GM12878 (cell line): ENCODE measurements around the gene LYZ. TPM values are rescaled to one million over a fixed set of nuclear protein-coding genes. Genes with fewer than 3 reads are reported as not detected.

Source experiments
- ATAC-seq: fragments of 200-7000 bp; cut with Tn5 transposase; 3 replicates; pipeline ENCODE4 v1.9.1; 2020; ENCODE audit warnings: mild to moderate bottlenecking, moderate library complexity
- BruUV-seq: library from RNA; stranded (reverse); fragments of 400-500 nt; replicated peaks from 2 replicates; lab custom pipeline; 2021; lab: Mats Ljungman, UMichigan
- CTCF ChIA-PET: fragments of 300-600 bp; sonication (Branson Sonifier 250); formaldehyde crosslinking; extraction: SDS; loops from one replicate; lab custom pipeline; 2021; ENCODE audit warnings: inconsistent platforms; lab: Yijun Ruan, JAX
- POLR2A ChIA-PET: fragments of 350-600 bp; formaldehyde crosslinking; extraction: SDS; loops from one replicate; lab custom pipeline; 2021; ENCODE audit warnings: inconsistent platforms; lab: Charles Lee
- RAD21 ChIA-PET: fragments of 300-600 bp; sonication (Branson Sonifier 250); formaldehyde crosslinking; loops from one replicate; lab custom pipeline; 2023; ENCODE audit warnings: antibody characterized with exemption; ENCODE audit not compliant: unreplicated experiment; lab: Charles Lee
- SMC1A ChIA-PET: fragments of 300-600 bp; sonication (Branson Sonifier 250); formaldehyde crosslinking; loops from one replicate; lab custom pipeline; 2023; ENCODE audit not compliant: unreplicated experiment, uncharacterized antibody; lab: Charles Lee
- DNase-seq: peaks from one replicate; pipeline ENCODE4 v3.0.0-alpha.2; 2011; ENCODE audit warnings: low read depth, low spot score
- FAIRE-seq: peaks from 3 replicates; lab custom pipeline; 2011; peaks lifted over from hg19 to GRCh38; lab: Jason Lieb, UNC
- H2AFZ ChIP-seq: 2 replicates; pipeline ENCODE4 v1.6.0; 2011; ENCODE audit warnings: low read depth, low read length, control low read depth; ENCODE audit not compliant: control insufficient read depth
- H3K27ac ChIP-seq: 2 replicates; pipeline ENCODE4 v1.5.1; 2011; ENCODE audit warnings: control low read depth; ENCODE audit not compliant: control insufficient read depth, insufficient read depth
- H3K27me3 ChIP-seq, 2 experiments: replicated peaks in 1 of 2; 2 replicates each; pipeline versions ENCODE4 v1.6.0 to v1.6.1; 2011; ENCODE audit warnings: low read length in 1 of 2; ENCODE audit not compliant: control insufficient read depth in 2 of 2, insufficient read depth in 2 of 2
- H3K36me3 ChIP-seq, 2 experiments: 2 replicates each; pipeline ENCODE4 v1.5.1; 2011; ENCODE audit warnings: low read length in 1 of 2; ENCODE audit not compliant: control insufficient read depth in 2 of 2, insufficient read depth in 2 of 2
- H3K4me1 ChIP-seq: 2 replicates; pipeline ENCODE4 v1.6.1; 2011; ENCODE audit warnings: mild to moderate bottlenecking, low read length, moderate library complexity, mixed read lengths; ENCODE audit not compliant: control insufficient read depth, insufficient read depth
- H3K4me2 ChIP-seq: 2 replicates; pipeline ENCODE4 v1.6.0; 2011; ENCODE audit warnings: control low read depth; ENCODE audit not compliant: control insufficient read depth, insufficient read depth
- H3K4me3 ChIP-seq: fragments of 200-600 bp; sonication (generic); 2 replicates; pipeline ENCODE4 v1.5.1; 2016
- H3K79me2 ChIP-seq: 2 replicates; pipeline ENCODE4 v1.6.0; 2011; ENCODE audit warnings: low read length; ENCODE audit not compliant: control insufficient read depth, insufficient read depth
- H3K9ac ChIP-seq: 2 replicates; pipeline ENCODE4 v1.8.0; 2011; ENCODE audit warnings: low read length, control low read depth, mixed read lengths; ENCODE audit not compliant: control insufficient read depth, insufficient read depth
- H3K9me3 ChIP-seq: replicated peaks from 3 replicates; pipeline ENCODE4 v1.5.1; 2011; ENCODE audit warnings: mild to moderate bottlenecking, low read length; ENCODE audit not compliant: control insufficient read depth, insufficient read depth
- H4K20me1 ChIP-seq: 2 replicates; pipeline ENCODE4 v1.6.0; 2011; ENCODE audit not compliant: control insufficient read depth, insufficient read depth
- BCL11A ChIP-seq: IDR thresholded peaks from 2 replicates; pipeline ENCODE4 v1.6.1; 2011; ENCODE audit warnings: low read depth, low read length
- CEBPB ChIP-seq, 2 experiments: fragments of 150-350 bp in 1 of 2; IDR thresholded peaks; 2 replicates each; pipeline ENCODE4 v1.6.1; 2012 to 2014; ENCODE audit warnings: low read depth in 2 of 2, low read length in 2 of 2, borderline replicate concordance in 1 of 2, inconsistent platforms in 1 of 2
- CUX1 ChIP-seq: IDR thresholded peaks from 2 replicates; pipeline ENCODE4 v1.6.1; 2012; ENCODE audit warnings: improper control_type of control experiment, low read depth, low read length; ENCODE audit not compliant: insufficient replicate concordance
- ETV6 ChIP-seq, 2 experiments: fragments of 450-650 bp in 1 of 2; IDR thresholded peaks in 1 of 2; conservative IDR thresholded peaks in 1 of 2; 2 replicates each; pipeline ENCODE4 v1.6.1; 2014; ENCODE audit warnings: antibody characterized with exemption in 1 of 2, borderline replicate concordance in 1 of 2, low read depth in 1 of 2, mild to moderate bottlenecking in 1 of 2, moderate library complexity in 1 of 2
- GABPA ChIP-seq: IDR thresholded peaks from 2 replicates; pipeline ENCODE4 v1.6.1; 2014; ENCODE audit warnings: antibody characterized with exemption, low read depth, mild to moderate bottlenecking, inconsistent platforms
- HDAC2 ChIP-seq: fragments of 200-600 bp; sonication (generic); IDR thresholded peaks from 2 replicates; pipeline ENCODE4 v1.6.1; 2017
- HDGF ChIP-seq: fragments of 450-650 bp; IDR thresholded peaks from 2 replicates; pipeline ENCODE4 v1.6.1; 2016; ENCODE audit warnings: antibody characterized with exemption
- KLF5 ChIP-seq: fragments of 450-650 bp; IDR thresholded peaks from 2 replicates; pipeline ENCODE4 v1.6.1; 2014; ENCODE audit warnings: mild to moderate bottlenecking; ENCODE audit not compliant: partially characterized antibody
- MYB ChIP-seq: fragments of 150-350 bp; IDR thresholded peaks from 2 replicates; pipeline ENCODE4 v1.6.1; 2014; ENCODE audit warnings: mild to moderate bottlenecking, low read depth, low read length, borderline replicate concordance
- NRF1 ChIP-seq: conservative IDR thresholded peaks from 2 replicates; pipeline ENCODE4 v1.6.1; 2011; ENCODE audit warnings: mild to moderate bottlenecking, low read depth, low read length, improper control_type of control experiment
- RB1 ChIP-seq: fragments of 450-650 bp; formaldehyde crosslinking; IDR thresholded peaks from 2 replicates; pipeline ENCODE4 v1.6.1; 2017; ENCODE audit warnings: mild to moderate bottlenecking, borderline replicate concordance
- SMAD5 ChIP-seq: IDR thresholded peaks from 2 replicates; pipeline ENCODE4 v1.6.1; 2016; ENCODE audit warnings: antibody characterized with exemption, low read depth
- ZSCAN29 ChIP-seq: fragments of 450-650 bp; IDR thresholded peaks from 2 replicates; pipeline ENCODE4 v1.6.1; 2017; ENCODE audit warnings: mild to moderate bottlenecking, moderate library complexity
- WGBS: methylation state at CpG from one replicate; pipeline ENCODE4 v1.1.6; 2016; ENCODE audit warnings: low lambda C conversion rate; ENCODE audit not compliant: insufficient replicate concordance, insufficient coverage; ENCODE audit errors: missing lambda C conversion rate; 5-methylcytosine and 5-hydroxymethylcytosine counted together
- in situ Hi-C: fragments of 300-500 bp; cut with MboI; formaldehyde crosslinking; loops from 9 replicates; pipeline ENCODE4 v1.14.3; 2018; ENCODE audit warnings: mixed read lengths
- intact Hi-C: fragments of 100-400 bp; cut with micrococcal nuclease; formaldehyde crosslinking; loops from one replicate; pipeline ENCODE4 v1.14.2; 2022; ENCODE audit not compliant: unreplicated experiment
- polyA plus RNA-seq, 11 experiments: library from polyadenylated mRNA; depleted of rRNA in 4 of 11; unstranded in 6 of 11; stranded (reverse) in 5 of 11; fragments of >200 nt; fragmentation: Nextera tagmentation in 4 of 11; fragmentation: Illumina TruSeq in 1 of 11; extraction: Ambion mirVana in 4 of 11; extraction: Trizol in 1 of 11; gene quantifications; 1 replicate in 1 of 11; 2 replicates in 10 of 11; pipeline versions ENCODE4 v1.2.1 to v1.2.3, GENCODE V29; 2011 to 2016; ENCODE audit warnings: inconsistent platforms in 2 of 11, missing spikeins in 2 of 11, low read depth in 1 of 11
- total RNA-seq, 4 experiments: library from RNA; depleted of rRNA in 3 of 4; stranded (reverse); fragments of >200 nt in 3 of 4; fragmentation: Illumina TruSeq in 1 of 4; extraction: Trizol in 1 of 4; gene quantifications; 2 replicates each; pipeline versions ENCODE4 v1.2.1 to v1.2.3, GENCODE V29; 2013 to 2021
- TF ChIP-seq, protein P1 (sequence below): fragments of 450-650 bp; IDR thresholded peaks from 2 replicates; pipeline ENCODE4 v1.6.1; 2018; ENCODE audit warnings: borderline replicate concordance, mild to moderate bottlenecking; ENCODE audit not compliant: partially characterized antibody
- TF ChIP-seq, protein P2 (sequence below): IDR thresholded peaks from 2 replicates; pipeline ENCODE4 v1.6.1; 2011; ENCODE audit warnings: low read depth, mild to moderate bottlenecking, low read length, moderate library complexity, borderline replicate concordance; ENCODE audit errors: extremely low read depth

LYZ gene
- total and polyA plus RNA-seq, 10 of the 15 experiments (the other 5 are each of a cell fraction or from before 2014, with no cell fraction given): 1.9 TPM; not detected in 9

- TF ChIP-seq, protein P1, sequence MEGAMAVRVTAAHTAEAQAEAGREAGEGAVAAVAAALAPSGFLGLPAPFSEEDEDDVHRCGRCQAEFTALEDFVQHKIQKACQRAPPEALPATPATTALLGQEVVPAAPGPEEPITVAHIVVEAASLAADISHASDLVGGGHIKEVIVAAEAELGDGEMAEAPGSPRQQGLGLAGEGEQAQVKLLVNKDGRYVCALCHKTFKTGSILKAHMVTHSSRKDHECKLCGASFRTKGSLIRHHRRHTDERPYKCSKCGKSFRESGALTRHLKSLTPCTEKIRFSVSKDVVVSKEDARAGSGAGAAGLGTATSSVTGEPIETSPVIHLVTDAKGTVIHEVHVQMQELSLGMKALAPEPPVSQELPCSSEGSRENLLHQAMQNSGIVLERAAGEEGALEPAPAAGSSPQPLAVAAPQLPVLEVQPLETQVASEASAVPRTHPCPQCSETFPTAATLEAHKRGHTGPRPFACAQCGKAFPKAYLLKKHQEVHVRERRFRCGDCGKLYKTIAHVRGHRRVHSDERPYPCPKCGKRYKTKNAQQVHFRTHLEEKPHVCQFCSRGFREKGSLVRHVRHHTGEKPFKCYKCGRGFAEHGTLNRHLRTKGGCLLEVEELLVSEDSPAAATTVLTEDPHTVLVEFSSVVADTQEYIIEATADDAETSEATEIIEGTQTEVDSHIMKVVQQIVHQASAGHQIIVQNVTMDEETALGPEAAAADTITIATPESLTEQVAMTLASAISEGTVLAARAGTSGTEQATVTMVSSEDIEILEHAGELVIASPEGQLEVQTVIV: no peak
- TF ChIP-seq HDGF (no peak), GABPA (no peak), ETV6 (conservative IDR thresholded peaks at IDR 0.05 in 1 of 2, IDR thresholded peaks at IDR 0.05 in 1 of 2; ENCODE audit: borderline replicate concordance in 1 of 2, low read depth in 1 of 2) (no peak), SMAD5 (no peak)
- TF ChIP-seq, protein P2, sequence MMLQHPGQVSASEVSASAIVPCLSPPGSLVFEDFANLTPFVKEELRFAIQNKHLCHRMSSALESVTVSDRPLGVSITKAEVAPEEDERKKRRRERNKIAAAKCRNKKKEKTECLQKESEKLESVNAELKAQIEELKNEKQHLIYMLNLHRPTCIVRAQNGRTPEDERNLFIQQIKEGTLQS: no peak
Observed at GRCh38 chr12:69343885-69344612, 4.1 kb upstream of the LYZ start (continued).

DNA sequence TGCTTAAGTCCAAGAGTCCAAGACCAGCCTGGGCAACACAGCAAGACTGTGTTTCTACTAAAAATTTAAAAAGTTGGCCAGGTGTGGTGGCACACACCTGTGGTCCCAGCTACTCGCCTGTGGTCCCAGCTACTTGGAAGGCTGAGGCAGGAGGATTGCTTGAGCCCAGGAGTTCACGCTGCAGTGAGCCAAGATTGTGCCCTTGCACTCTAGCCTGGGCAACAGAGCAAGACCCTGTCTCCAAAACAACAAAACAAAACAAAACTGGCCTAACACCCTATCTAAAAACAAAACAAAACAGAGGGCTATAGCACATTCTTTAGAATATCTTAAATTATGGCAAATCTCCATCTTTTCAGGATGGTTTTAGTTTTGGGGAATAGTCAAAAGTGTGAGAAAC, 3.1 kb upstream of the LYZ start:
- ATAC-seq (no peak), FAIRE-seq (no peak), DNase-seq (no peak)
- Histone ChIP-seq H3K27ac (no peak overlapping the region), H4K20me1 (no peaks in the 10 kb centered on the region), H3K9ac (no peak overlapping the region), H2AFZ (no peak overlapping the region), H3K9me3 (no peaks in the 10 kb centered on the region), H3K4me1 (no peaks in the 10 kb centered on the region), H3K36me3 (no peaks in the 10 kb centered on the region), H3K79me2 (no peaks in the 10 kb centered on the region), H3K4me3 (no peak overlapping the region), H3K27me3 (no peaks in the 10 kb centered on the region), H3K4me2 (no peak overlapping the region)
- WGBS: 45% methylated on average over 2 of the region's 2 CpGs
- intact Hi-C loops: no loop called here
- POLR2A ChIA-PET: no interaction called here
- RAD21 ChIA-PET: no interaction called here
- in situ Hi-C loops: no loop called here
- SMC1A ChIA-PET: interaction anchor here (1.0 kb wide), 1 partner anchor 15 kb away, joined by 5 read pairs; no protein-coding TSS in a partner anchor
- no TSS peak for BruUV-seq
- CTCF ChIA-PET: no interaction called here
- TF ChIP-seq BCL11A (no peak), CEBPB (IDR thresholded peaks at IDR 0.05; ENCODE audit: borderline replicate concordance in 1 of 2, low read depth in 2 of 2, low read length in 2 of 2) (no peak), NRF1 (no peak), CUX1 (no peak), RB1 (no peak), KLF5 (no peak), HDAC2 (no peak), MYB (no peak), ZSCAN29 (no peak)
